Activated B cell treated with CpG ODN at 0.5 μM for 24 hours (primary cell): Measurements from ENCODE around the gene C11orf42. TPM values are rescaled to one million over a fixed set of nuclear protein-coding genes. Genes with fewer than 3 reads are reported as not detected.

Source experiments
- ATAC-seq: fragments of 200-7000 bp; cut with Tn5 transposase; one replicate; pipeline ENCODE4 v1.10.0; 2021; ENCODE audit warnings: low read depth, mild to moderate bottlenecking, moderate library complexity
- CTCF ChIA-PET: fragments of 350-600 bp; sonication (Branson Sonifier 250); formaldehyde crosslinking; loops from one replicate; lab custom pipeline; 2021; ENCODE audit warnings: antibody characterized with exemption; lab: Charles Lee
- POLR2A ChIA-PET: fragments of 350-600 bp; sonication (Branson Sonifier 250); formaldehyde crosslinking; loops from one replicate; lab custom pipeline; 2021; ENCODE audit warnings: antibody characterized with exemption; lab: Charles Lee
- DNase-seq: peaks from one replicate; pipeline ENCODE4 v3.0.0; 2022
- H3K27ac Mint-ChIP-seq: one replicate; pipeline ENCODE4 v1.8.0; 2020; ENCODE audit warnings: mixed read lengths
- H3K27me3 Mint-ChIP-seq: one replicate; pipeline ENCODE4 v1.8.0; 2021; ENCODE audit warnings: mixed read lengths
- H3K36me3 Mint-ChIP-seq: one replicate; pipeline ENCODE4 v1.8.0; 2021; ENCODE audit warnings: low read depth, mixed read lengths
- H3K4me1 Mint-ChIP-seq: one replicate; pipeline ENCODE4 v1.8.0; 2021; ENCODE audit warnings: mixed read lengths
- H3K4me3 Mint-ChIP-seq: one replicate; pipeline ENCODE4 v1.8.0; 2020; ENCODE audit warnings: mild to moderate bottlenecking, mixed read lengths
- H3K9me3 Mint-ChIP-seq: one replicate; pipeline ENCODE4 v1.8.0; 2020; ENCODE audit warnings: mixed read lengths
- CTCF ChIP-seq: fragments of 200-600 bp; IDR thresholded peaks from one replicate; pipeline ENCODE4 v1.8.0; 2022; ENCODE audit warnings: antibody characterized with exemption, mild to moderate bottlenecking
- intact Hi-C: fragments of 100-400 bp; cut with micrococcal nuclease; formaldehyde crosslinking; loops from one replicate; pipeline ENCODE4 v1.15.1; 2024
- total RNA-seq: library from RNA; stranded (reverse); gene quantifications from 2 replicates; pipeline ENCODE4 v1.2.3, GENCODE V29; 2022

The C11orf42 gene
- total RNA-seq, 1 donor from 2014 or later: not detected

- H3K9me3 Mint-ChIP-seq: no peaks in the 10 kb centered on the region
- no peak overlapping the region for H3K27ac Mint-ChIP-seq
- TF ChIP-seq CTCF: no peak
- peaks cover 20% of the 10 kb centered on the region for H3K4me1 Mint-ChIP-seq
- DNase-seq (no peak), ATAC-seq (no peak)
- CTCF ChIA-PET: no interaction called here
- H3K36me3 Mint-ChIP-seq: peaks cover 4% of the 10 kb centered on the region
- no peak overlapping the region for H3K4me3 Mint-ChIP-seq
- POLR2A ChIA-PET: no interaction called here
- intact Hi-C loops: loop anchor here (10.0 kb wide), 1 partner anchor 508 kb away; no protein-coding TSS in a partner anchor
- peaks cover 8% of the 10 kb centered on the region for H3K27me3 Mint-ChIP-seq
Observed at GRCh38 chr11:6237266-6237665, 31.9 kb downstream of the C11orf42 start.

GRCh38 chr11:6237761-6238302 is 32.5 kb downstream of the C11orf42 start:
- POLR2A ChIA-PET: no interaction called here
- intact Hi-C loops: loop anchor here (10.0 kb wide), 1 partner anchor 507 kb away; no protein-coding TSS in a partner anchor
- Mint-ChIP-seq H3K9me3 (no peaks in the 10 kb centered on the region), H3K27me3 (peaks cover 8% of the 10 kb centered on the region), H3K36me3 (peaks cover 4% of the 10 kb centered on the region), H3K4me3 (no peak overlapping the region), H3K27ac (no peak overlapping the region), H3K4me1 (peaks cover 20% of the 10 kb centered on the region)
- TF ChIP-seq CTCF: no peak
- ATAC-seq (no peak), DNase-seq (no peak)
- CTCF ChIA-PET: no interaction called here

- H3K4me3 Mint-ChIP-seq: no peak within 1 kb of the TSS
- ATAC-seq (no peak), DNase-seq (no peak)
- peaks cover 15% of the 10 kb centered on the region for H3K27me3 Mint-ChIP-seq
- ChIA-PET CTCF (no interaction called here), POLR2A (no interaction called here)
- H3K27ac Mint-ChIP-seq: no peak within 1 kb of the TSS
- intact Hi-C loops: loop anchor here (10.0 kb wide), 1 partner anchor 506 kb away; no protein-coding TSS in a partner anchor
- TF ChIP-seq CTCF: no peak
- H3K9me3 Mint-ChIP-seq: no peaks in the 10 kb centered on the region
- peaks cover 11% of the 10 kb centered on the region for H3K4me1 Mint-ChIP-seq
- H3K36me3 Mint-ChIP-seq: peaks cover 4% of the 10 kb centered on the region
Observed at GRCh38 chr11:6238902-6239301, 33.5 kb downstream of the C11orf42 start, which contains the start of gene CNGA4. CNGA4 (plus strand) TSS chr11:6239089; CDS start chr11:6239207, 118 bp downstream.

- Mint-ChIP-seq H3K27me3 (peaks cover 15% of the 10 kb centered on the region), H3K4me1 (peaks cover 5% of the 10 kb centered on the region), H3K4me3 (no peak overlapping the region), H3K27ac (no peak overlapping the region), H3K9me3 (no peaks in the 10 kb centered on the region), H3K36me3 (no peaks in the 10 kb centered on the region)
- DNase-seq: no peak
- ChIA-PET CTCF (no interaction called here), POLR2A (no interaction called here)
- ATAC-seq: no peak
- TF ChIP-seq CTCF: no peak
- intact Hi-C loops: no loop called here
Observed at GRCh38 chr11:6240139-6240538, 34.8 kb downstream of the C11orf42 start.

GRCh38 chr11:6240781-6241180 is 35.4 kb downstream of the C11orf42 start:
- H3K9me3 Mint-ChIP-seq: no peaks in the 10 kb centered on the region
- H3K4me3 Mint-ChIP-seq: no peak overlapping the region
- intact Hi-C loops: no loop called here
- ATAC-seq (no peak), DNase-seq (no peak)
- no peak for TF ChIP-seq CTCF
- CTCF ChIA-PET: no interaction called here
- no peak overlapping the region for H3K27ac Mint-ChIP-seq
- peaks cover 2% of the 10 kb centered on the region for H3K4me1 Mint-ChIP-seq
- H3K36me3 Mint-ChIP-seq: no peaks in the 10 kb centered on the region
- H3K27me3 Mint-ChIP-seq: peaks cover 20% of the 10 kb centered on the region
- POLR2A ChIA-PET: no interaction called here
